IMR-90 (cell line): ENCODE measurements around the gene GALP. TPM values are rescaled to one million over a fixed set of nuclear protein-coding genes. Genes with fewer than 3 reads are reported as not detected.

Experiments used
- ATAC-seq: fragments of 200-7000 bp; cut with Tn5 transposase; 2 replicates; pipeline ENCODE4 v1.9.1; 2020; ENCODE audit warnings: low read depth, mild to moderate bottlenecking, moderate library complexity
- BruUV-seq: library from RNA; stranded (reverse); fragments of 400-500 nt; replicated peaks from 2 replicates; lab custom pipeline; 2021; lab: Mats Ljungman, UMichigan
- CTCF ChIA-PET: fragments of 300-600 bp; formaldehyde crosslinking; extraction: SDS; loops from one replicate; lab custom pipeline; 2021; ENCODE audit warnings: antibody characterized with exemption; lab: Yijun Ruan, JAX
- POLR2A ChIA-PET: fragments of 300-600 bp; sonication (Branson Sonifier 250); formaldehyde crosslinking; loops from one replicate; lab custom pipeline; 2022; ENCODE audit warnings: antibody characterized with exemption; ENCODE audit not compliant: unreplicated experiment; lab: Charles Lee
- DNase-seq: peaks from one replicate; pipeline ENCODE4 v3.0.0; 2013
- H2AFZ ChIP-seq: replicated peaks from 2 replicates; pipeline ENCODE3; 2013; ENCODE audit warnings: low read length, mild to moderate bottlenecking; ENCODE audit not compliant: poor library complexity
- H2AK5ac ChIP-seq: 2 replicates; pipeline ENCODE4 v1.6.1; 2013; ENCODE audit warnings: low read depth, low read length, inconsistent platforms
- H2AK9ac ChIP-seq: replicated peaks from 2 replicates; pipeline ENCODE3; 2013; ENCODE audit warnings: mild to moderate bottlenecking, low read depth, low read length, moderate library complexity; ENCODE audit not compliant: poor library complexity
- H2BK120ac ChIP-seq: 2 replicates; pipeline ENCODE4 v1.6.1; 2013; ENCODE audit warnings: low read depth, low read length, inconsistent platforms
- H2BK15ac ChIP-seq: 3 replicates; pipeline ENCODE4 v1.6.1; 2013; ENCODE audit warnings: low read depth, low read length, inconsistent platforms
- H2BK20ac ChIP-seq: 2 replicates; pipeline ENCODE4 v1.6.1; 2013; ENCODE audit warnings: low read depth, mild to moderate bottlenecking, inconsistent platforms, low read length, moderate library complexity
- H2BK5ac ChIP-seq: 2 replicates; pipeline ENCODE4 v1.6.1; 2013; ENCODE audit warnings: mild to moderate bottlenecking, low read depth, low read length, inconsistent platforms; ENCODE audit not compliant: poor library complexity, severe bottlenecking
- H3K14ac ChIP-seq: replicated peaks from 2 replicates; pipeline ENCODE4 v1.6.1; 2013; ENCODE audit warnings: low read depth, low read length, inconsistent platforms
- H3K18ac ChIP-seq: 2 replicates; pipeline ENCODE4 v1.6.1; 2013; ENCODE audit warnings: low read depth, low read length, control low read depth
- H3K23ac ChIP-seq: 2 replicates; pipeline ENCODE4 v1.6.1; 2013; ENCODE audit warnings: low read depth, low read length, inconsistent platforms
- H3K27ac ChIP-seq: 2 replicates; pipeline ENCODE4 v1.5.1; 2013; ENCODE audit warnings: mild to moderate bottlenecking, control low read depth, low read length; ENCODE audit not compliant: insufficient read depth
- H3K27me3 ChIP-seq: 2 replicates; pipeline ENCODE4 v1.6.1; 2013; ENCODE audit warnings: low read length; ENCODE audit not compliant: control insufficient read depth, insufficient read depth
- H3K36me3 ChIP-seq: 2 replicates; pipeline ENCODE4 v1.6.1; 2013; ENCODE audit warnings: low read length, mixed read lengths; ENCODE audit not compliant: control insufficient read depth, insufficient read depth
- H3K4ac ChIP-seq: 2 replicates; pipeline ENCODE4 v1.6.1; 2013; ENCODE audit warnings: low read depth, low read length, inconsistent platforms
- H3K4me1 ChIP-seq: 2 replicates; pipeline ENCODE4 v1.6.1; 2013; ENCODE audit warnings: low read length, mixed read lengths; ENCODE audit not compliant: control insufficient read depth, insufficient read depth
- H3K4me2 ChIP-seq: 2 replicates; pipeline ENCODE4 v1.6.1; 2013; ENCODE audit warnings: low read depth, mild to moderate bottlenecking, control low read depth, low read length, moderate library complexity
- H3K4me3 ChIP-seq: 2 replicates; pipeline ENCODE4 v1.5.1; 2013; ENCODE audit warnings: low read depth, mild to moderate bottlenecking, control low read depth, low read length, moderate library complexity; ENCODE audit not compliant: insufficient read depth
- H3K56ac ChIP-seq: 2 replicates; pipeline ENCODE4 v1.6.1; 2013; ENCODE audit warnings: low read length, inconsistent platforms; ENCODE audit not compliant: insufficient read depth; ENCODE audit errors: extremely low read depth
- H3K79me1 ChIP-seq, 2 experiments: 2 replicates each; pipeline ENCODE4 v1.6.1; 2013; ENCODE audit warnings: low read length in 2 of 2, inconsistent platforms in 1 of 2, low read depth in 1 of 2
- H3K9ac ChIP-seq: 2 replicates; pipeline ENCODE4 v1.6.1; 2013; ENCODE audit warnings: low read depth, low read length, control low read depth
- H3K9me1 ChIP-seq: 2 replicates; pipeline ENCODE4 v1.6.1; 2013; ENCODE audit warnings: low read length, inconsistent platforms; ENCODE audit not compliant: insufficient read depth
- H3K9me3 ChIP-seq: 2 replicates; pipeline ENCODE4 v1.6.1; 2013; ENCODE audit warnings: low read length; ENCODE audit not compliant: control insufficient read depth, insufficient read depth
- H4K20me1 ChIP-seq: 2 replicates; pipeline ENCODE4 v1.6.1; 2013; ENCODE audit warnings: low read length, inconsistent platforms; ENCODE audit not compliant: insufficient read depth
- H4K5ac ChIP-seq: 2 replicates; pipeline ENCODE4 v1.6.1; 2013; ENCODE audit warnings: mild to moderate bottlenecking, low read depth, low read length, control low read depth
- H4K8ac ChIP-seq, 2 experiments: 2 replicates each; pipeline ENCODE4 v1.6.1; 2013; ENCODE audit warnings: low read depth in 2 of 2, low read length in 2 of 2, control low read depth in 1 of 2, inconsistent platforms in 1 of 2
- H4K91ac ChIP-seq: 2 replicates; pipeline ENCODE4 v1.6.1; 2013; ENCODE audit warnings: low read depth, low read length, inconsistent platforms; ENCODE audit not compliant: insufficient read depth
- BHLHE40 ChIP-seq: fragments of 150-350 bp; IDR thresholded peaks from 2 replicates; pipeline ENCODE4 v1.6.1; 2016; ENCODE audit warnings: mild to moderate bottlenecking, low read depth, low read length
- CEBPB ChIP-seq: IDR thresholded peaks from 2 replicates; pipeline ENCODE4 v1.6.1; 2012; ENCODE audit warnings: low read depth, low read length, improper control_type of control experiment
- CHD1 ChIP-seq: IDR thresholded peaks from 2 replicates; pipeline ENCODE4 v1.6.1; 2012; ENCODE audit warnings: low read depth, low read length, improper control_type of control experiment
- CTCF ChIP-seq: conservative IDR thresholded peaks from 2 replicates; pipeline ENCODE4 v1.5.1; 2012; ENCODE audit warnings: mild to moderate bottlenecking, low read depth, low read length, improper control_type of control experiment
- ELK1 ChIP-seq: fragments of 150-350 bp; IDR thresholded peaks from 2 replicates; pipeline ENCODE4 v1.6.1; 2016; ENCODE audit warnings: low read depth, mild to moderate bottlenecking, low read length, moderate library complexity, borderline replicate concordance
- FOS ChIP-seq: fragments of 150-350 bp; IDR thresholded peaks from 2 replicates; pipeline ENCODE4 v1.6.1; 2016; ENCODE audit warnings: low read depth, low read length
- MAFK ChIP-seq: IDR thresholded peaks from 2 replicates; pipeline ENCODE4 v1.6.1; 2012; ENCODE audit warnings: low read depth, low read length, improper control_type of control experiment
- MAZ ChIP-seq: IDR thresholded peaks from 2 replicates; pipeline ENCODE4 v1.6.1; 2012; ENCODE audit warnings: low read depth, mild to moderate bottlenecking, low read length, improper control_type of control experiment, moderate library complexity, borderline replicate concordance
- MXI1 ChIP-seq: IDR thresholded peaks from 2 replicates; pipeline ENCODE4 v1.6.1; 2012; ENCODE audit warnings: low read depth, mild to moderate bottlenecking, low read length, moderate library complexity, borderline replicate concordance
- NFE2L2 ChIP-seq: fragments of 150-350 bp; IDR thresholded peaks from 2 replicates; pipeline ENCODE4 v1.6.1; 2016; ENCODE audit warnings: low read depth, mild to moderate bottlenecking, low read length
- POLR2A ChIP-seq: IDR thresholded peaks from 2 replicates; pipeline ENCODE4 v1.6.1; 2012; ENCODE audit warnings: mild to moderate bottlenecking, low read depth, low read length
- RAD21 ChIP-seq: IDR thresholded peaks from 2 replicates; pipeline ENCODE4 v1.6.1; 2012; ENCODE audit warnings: low read length, improper control_type of control experiment
- RCOR1 ChIP-seq: IDR thresholded peaks from 2 replicates; pipeline ENCODE4 v1.6.1; 2012; ENCODE audit warnings: mild to moderate bottlenecking, low read length, improper control_type of control experiment; ENCODE audit not compliant: insufficient replicate concordance
- RFX5 ChIP-seq: IDR thresholded peaks from 2 replicates; pipeline ENCODE4 v1.8.0; 2012; ENCODE audit warnings: low read depth, mild to moderate bottlenecking, low read length, moderate library complexity
- SMC3 ChIP-seq: fragments of 150-350 bp; IDR thresholded peaks from 2 replicates; pipeline ENCODE4 v1.6.1; 2016; ENCODE audit warnings: low read depth, mild to moderate bottlenecking, antibody characterized with exemption, low read length, moderate library complexity
- USF2 ChIP-seq: fragments of 150-350 bp; IDR thresholded peaks from 2 replicates; pipeline ENCODE4 v1.6.1; 2017; ENCODE audit warnings: mild to moderate bottlenecking, antibody characterized with exemption, low read length, low read depth
- WGBS, 2 experiments: methylation state at CpG; one replicate each; pipeline versions ENCODE4 v1.1.5 to v1.1.7; 2013; ENCODE audit warnings: missing lambda C conversion rate in 2 of 2; ENCODE audit not compliant: insufficient read length in 1 of 2; ENCODE audit errors: extremely low coverage in 2 of 2; 5-methylcytosine and 5-hydroxymethylcytosine counted together
- dilution Hi-C: fragments of 300-500 bp; cut with HindIII; formaldehyde crosslinking; loops from one replicate; pipeline ENCODE4 v1.14.3; 2018; ENCODE audit warnings: low sequenced_read_pairs; ENCODE audit not compliant: unreplicated experiment
- in situ Hi-C: fragments of 300-500 bp; cut with MboI; formaldehyde crosslinking; loops from 3 replicates; pipeline ENCODE4 v1.14.3; 2019; ENCODE audit warnings: low sequenced_read_pairs, inconsistent platforms, mixed read lengths
- intact Hi-C: fragments of 100-400 bp; cut with micrococcal nuclease; formaldehyde crosslinking; loops from 2 replicates; pipeline ENCODE4 v1.10.0; 2022
- polyA plus RNA-seq, 3 experiments: library from polyadenylated mRNA; depleted of rRNA; stranded (reverse); fragments of >200 nt; gene quantifications; 2 replicates each; pipeline ENCODE4 v1.2.3, GENCODE V29; 2012; ENCODE audit warnings: low replicate concordance in 1 of 3
- total RNA-seq: library from RNA; depleted of rRNA; stranded (reverse); fragments of >200 nt; gene quantifications from 2 replicates; pipeline ENCODE4 v1.2.3, GENCODE V29; 2012

GALP gene
- total and polyA plus RNA-seq, 2 of the 4 experiments (the other 2 are of a cell fraction), result not detected

- 100% methylated on average over 3 of the region's 9 CpGs; no CpG with 5 or more reads in 1 of the 2 experiments for WGBS, 2 experiments
- POLR2A ChIA-PET, result no interaction called here
- no peak overlapping the region for H3K23ac ChIP-seq
These were observed 13.6 kb upstream of the GALP start for GRCh38 chr19:56162258-56162657.

More at GRCh38 chr19:56162258-56162657, 13.6 kb upstream of the GALP start:
- Histone ChIP-seq H2AK5ac (no peak overlapping the region), H3K9me1 (no peaks in the 10 kb centered on the region; the same call in 1 of the 2 replicates), H3K27me3 (no peaks in the 10 kb centered on the region), H3K27ac (no peak overlapping the region), H4K91ac (no peak overlapping the region), H2AK9ac (no peak overlapping the region), H2BK20ac (no peak overlapping the region), H3K4me1 (no peaks in the 10 kb centered on the region), H2BK120ac (no peak overlapping the region), H3K14ac (no peak overlapping the region), H4K8ac (no peak overlapping the region), H3K4ac (no peak overlapping the region), H3K36me3 (peaks cover 23% of the 10 kb centered on the region), H3K4me3 (no peak overlapping the region), H3K4me2 (no peak overlapping the region), H3K9ac (no peak overlapping the region), H3K18ac (no peak overlapping the region), H4K5ac (no peak overlapping the region), H2BK15ac (no peak overlapping the region), H3K9me3 (no peaks in the 10 kb centered on the region), H4K20me1 (no peaks in the 10 kb centered on the region), H2BK5ac (no peak overlapping the region), H3K56ac (no peak overlapping the region), H3K79me1 (no peaks in the 10 kb centered on the region), H2AFZ (no peak overlapping the region)
- CTCF ChIA-PET, result interaction anchor here (0.7 to 0.9 kb wide), 2 partner anchors 86 to 91 kb away, joined by 3 read pairs; no protein-coding TSS in a partner anchor
- TF ChIP-seq NFE2L2 (no peak), USF2 (no peak), RCOR1 (no peak), CEBPB (no peak), POLR2A (no peak), CTCF (no peak), CHD1 (no peak), MAFK (no peak), ELK1 (no peak), FOS (no peak), BHLHE40 (no peak), SMC3 (no peak), MAZ (no peak), RFX5 (no peak), MXI1 (no peak), RAD21 (no peak)
- ATAC-seq (peak; percentile 46; the same call in 1 of the 2 replicates), DNase-seq (peak; percentile 41)
- dilution Hi-C loops, result no loop called here
- BruUV-seq, result no TSS peak
- intact Hi-C loops, result no loop called here
- in situ Hi-C loops, result no loop called here
